Fibroblast of skin of abdomen (primary cell): ENCODE data around the gene LNPEP.
A peak's percentile ranks its signal among the peaks of the same experiment; 100 is the strongest.
"Not testable (repeated sequence)": the region's sequence is repeated elsewhere in the genome, so short reads cannot be mapped to it uniquely, and the experiment has no call there.

ENCODE experiments used
- DNase-seq: peaks from one replicate; pipeline ENCODE4 v3.0.0-alpha.2; 2013

Gene LNPEP

DNA sequence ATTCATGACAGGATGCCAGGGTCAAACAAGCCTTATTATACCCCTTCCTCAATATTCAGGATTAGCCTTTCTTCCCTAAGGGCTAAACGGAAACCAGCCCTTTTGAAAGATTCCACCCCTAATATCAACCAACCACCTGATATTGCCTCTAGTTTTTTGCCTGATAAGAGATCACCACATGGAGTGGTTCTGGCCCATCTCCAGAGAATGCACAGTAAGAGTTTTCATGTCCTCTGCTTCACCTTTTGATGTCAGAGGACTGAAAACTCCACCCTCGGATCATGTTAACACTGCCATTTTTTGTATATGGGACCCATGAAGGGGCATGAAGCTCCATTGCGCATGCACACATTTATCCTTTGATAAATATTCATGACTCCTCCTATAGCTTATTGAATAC lies 5.8 kb upstream of the LNPEP start:
- DNase-seq = no peak

DNA sequence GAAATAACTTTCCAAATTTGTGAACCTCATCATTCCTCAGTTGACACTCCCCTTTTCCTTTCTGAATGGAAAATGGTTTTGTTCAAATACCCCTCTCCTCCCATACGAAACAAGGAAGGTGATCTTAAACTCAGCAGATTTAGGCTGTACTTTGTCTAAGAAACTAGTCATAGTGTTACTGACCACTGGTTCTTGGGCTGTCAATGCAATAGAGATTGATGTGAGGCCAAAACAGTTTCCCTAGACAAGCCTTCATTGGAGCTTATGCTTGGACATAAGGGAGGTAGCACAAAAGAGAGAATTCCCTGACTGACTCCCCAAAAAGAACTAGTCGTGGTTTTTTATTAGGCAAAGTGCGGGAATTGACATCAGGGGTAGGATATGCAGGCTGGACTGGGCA lies 5.3 kb upstream of the LNPEP start:
- DNase-seq = no peak

DNA sequence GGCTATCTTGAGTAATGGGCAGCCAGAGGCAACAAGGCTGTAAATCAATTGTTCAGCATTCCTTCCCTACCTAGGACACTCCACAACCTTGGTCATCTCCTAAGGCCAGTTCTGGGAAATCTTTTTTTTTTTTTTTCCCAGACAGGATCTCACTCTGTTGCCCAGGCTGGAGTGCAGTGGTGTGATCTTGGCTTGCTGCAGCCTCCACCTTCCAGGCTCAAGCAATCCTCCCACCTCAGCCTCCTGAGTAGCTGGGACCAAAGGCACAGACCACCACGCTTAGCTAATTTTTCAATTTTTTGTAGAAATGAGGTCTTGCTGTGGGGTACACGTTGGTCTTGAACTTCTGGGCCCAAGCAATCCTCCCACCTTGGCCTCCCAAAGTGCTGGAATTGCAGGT lies 4.8 kb upstream of the LNPEP start:
- DNase-seq = not testable (repeated sequence)

DNA sequence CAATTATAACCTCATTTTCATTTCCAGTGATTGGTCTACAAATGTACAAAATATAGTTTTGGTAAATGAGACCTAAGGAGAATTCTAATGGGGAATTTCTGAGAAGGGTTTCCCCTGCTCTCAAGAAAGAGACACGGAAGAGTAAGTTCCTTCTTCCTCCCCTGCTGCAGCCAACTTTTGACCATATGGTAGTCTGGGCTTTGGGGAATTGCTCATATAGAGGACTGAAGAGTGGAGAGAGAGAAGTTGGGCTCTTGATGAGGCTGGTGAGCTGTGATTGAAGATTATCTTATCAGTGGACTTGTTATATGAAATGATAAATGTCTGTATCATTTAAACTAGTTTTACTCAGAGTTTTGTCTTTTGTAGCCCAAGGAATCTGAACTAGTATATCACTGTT lies 4.3 kb upstream of the LNPEP start:
- no peak for DNase-seq

DNA sequence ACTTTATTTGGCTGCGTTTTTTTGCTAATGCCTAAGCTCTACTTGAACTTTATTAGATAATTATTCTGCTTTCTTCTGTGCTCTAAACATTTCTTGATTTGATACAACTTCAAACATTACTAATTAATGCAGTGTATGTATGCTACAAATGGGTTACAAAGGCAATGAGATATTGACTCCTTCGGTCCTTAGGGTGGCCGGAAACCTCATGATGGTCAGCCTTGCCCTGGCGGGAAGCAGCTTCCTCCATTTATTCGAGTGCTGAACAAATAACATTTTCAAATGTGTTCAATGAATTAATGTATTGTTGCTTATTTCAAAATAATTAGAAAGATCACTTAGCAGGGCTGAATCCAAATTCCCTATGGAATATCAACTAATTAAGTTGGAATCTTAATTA lies 3.9 kb upstream of the LNPEP start:
- no peak for DNase-seq

DNA sequence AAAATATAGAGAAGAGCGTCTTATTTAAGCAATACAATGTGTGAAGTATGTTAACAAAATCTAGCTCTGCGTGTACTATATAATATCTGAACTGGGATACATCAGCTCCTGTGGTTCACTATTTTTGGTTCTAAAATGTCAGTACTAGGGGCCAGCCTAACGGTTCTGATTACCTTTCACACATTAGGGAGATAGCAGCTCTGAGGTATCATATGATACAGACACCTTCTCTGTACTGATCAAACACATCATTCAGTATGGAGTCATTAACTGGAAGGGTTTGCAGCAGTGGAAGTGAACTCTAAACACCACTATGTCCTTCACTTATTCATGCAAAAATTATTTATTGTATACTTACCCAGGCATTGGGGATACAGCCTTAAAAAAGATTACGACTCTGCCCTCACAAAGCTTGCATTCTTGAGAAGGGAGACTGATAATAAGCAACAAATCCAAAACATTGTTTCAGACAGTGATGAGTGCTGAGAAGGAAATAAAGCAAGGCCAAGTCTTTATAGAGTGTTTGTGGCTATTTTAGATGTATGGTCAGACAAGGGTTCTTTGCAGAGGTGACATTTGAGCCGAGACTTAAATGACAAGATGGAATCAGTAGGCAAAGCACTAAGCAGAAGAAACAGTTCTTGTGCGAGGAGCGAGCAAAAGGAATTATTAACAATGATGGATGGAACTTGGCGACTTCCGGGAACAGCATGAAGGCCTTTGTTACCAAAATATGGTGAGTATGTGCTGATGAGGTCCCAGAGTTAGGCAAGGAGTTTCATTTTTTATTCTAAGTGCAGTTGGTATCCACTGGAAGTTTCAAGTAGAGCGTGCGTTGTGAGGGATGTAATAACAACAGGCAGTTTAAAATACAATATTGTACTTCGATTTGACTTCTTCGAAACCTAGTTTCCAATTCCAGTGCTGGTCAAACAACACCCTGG lies 1.8 kb upstream of the LNPEP start:
- peak; percentile 40 for DNase-seq

DNA sequence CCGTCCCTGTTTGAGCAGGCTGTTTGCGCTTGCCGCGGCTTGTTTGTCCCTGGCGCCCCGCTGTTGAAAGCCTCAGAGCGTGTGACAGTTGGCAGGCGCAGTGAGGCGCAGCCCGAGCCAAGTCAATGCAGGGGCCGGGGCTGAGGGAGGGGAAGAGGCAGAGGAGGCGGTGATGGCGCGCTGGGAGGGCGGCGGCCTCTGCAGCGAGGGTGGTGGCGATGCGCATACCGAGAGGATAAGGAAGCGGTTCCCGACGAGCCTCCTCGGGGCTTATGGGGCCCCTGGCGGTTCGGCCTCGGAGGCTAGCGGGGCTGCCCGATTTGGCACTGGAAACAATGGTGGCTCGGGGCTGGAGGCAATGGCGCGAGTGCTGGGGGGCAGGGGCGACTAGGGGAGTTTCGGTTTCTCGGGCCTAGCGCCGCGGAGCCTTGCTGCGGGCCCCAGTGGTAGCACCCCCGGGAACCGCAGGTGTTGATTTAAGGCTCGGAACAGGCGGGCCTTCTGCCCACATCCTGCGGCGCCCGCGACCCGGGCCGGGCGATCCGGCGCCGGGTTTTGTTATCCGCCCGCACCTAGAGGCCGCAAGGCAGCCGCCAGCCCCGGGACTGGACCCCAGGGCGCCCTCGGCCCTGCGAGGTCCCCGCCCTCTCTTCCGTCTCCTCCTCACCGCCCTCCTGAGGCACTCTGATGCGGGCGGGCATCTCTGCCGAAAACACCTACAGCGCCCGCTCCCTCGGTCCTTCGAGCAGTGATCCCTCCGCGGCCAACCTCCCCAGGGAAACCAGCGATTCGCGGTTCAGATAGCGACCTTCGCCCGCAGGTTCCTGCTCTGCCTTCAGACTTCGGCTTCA lies 947 bp upstream of the LNPEP start:
- peak; percentile 96 for DNase-seq

DNA sequence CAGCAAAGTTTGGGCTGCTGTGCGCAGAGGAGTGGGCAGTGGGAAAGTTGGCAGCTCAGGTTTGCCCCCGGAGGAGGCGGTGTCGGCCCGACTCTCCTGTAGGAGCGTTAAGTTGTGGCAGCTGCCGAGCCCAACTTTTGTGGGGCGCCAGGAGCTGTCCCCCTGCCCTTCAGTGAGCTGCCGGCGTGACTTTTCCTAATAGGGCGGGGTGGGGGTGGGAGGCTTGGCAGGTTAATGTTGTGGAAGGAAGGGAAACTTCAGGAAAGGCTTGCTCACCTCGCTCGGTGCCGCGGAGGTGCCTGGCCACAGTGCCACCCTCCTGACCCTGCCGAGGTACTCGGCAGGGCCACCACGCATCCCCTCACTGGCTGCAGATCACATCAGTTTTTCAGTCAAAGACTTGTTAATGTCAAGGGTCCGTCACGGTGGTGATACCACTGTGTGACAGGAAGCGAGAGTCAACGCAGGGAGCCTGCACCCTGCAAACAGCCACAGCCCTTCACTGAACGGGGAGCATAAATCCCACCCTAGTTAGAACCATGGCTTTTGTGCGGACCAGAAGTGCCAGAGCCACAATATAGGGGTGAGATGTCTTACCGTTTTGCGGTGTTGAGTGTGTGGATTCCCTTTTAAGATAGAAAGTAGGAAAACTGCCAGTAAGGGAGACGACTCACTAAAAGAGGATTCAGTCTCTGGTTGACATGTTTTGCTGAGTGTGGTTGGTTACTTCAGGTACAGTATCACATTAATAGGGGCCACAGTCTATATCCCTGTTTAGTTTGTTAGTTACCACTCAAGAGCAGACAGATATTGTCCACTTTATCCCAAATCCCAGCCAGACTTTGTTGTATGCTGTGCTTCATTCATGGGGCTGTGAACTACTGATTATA lies 796 bp downstream of the LNPEP start:
- DNase-seq = peak; percentile 13

DNA sequence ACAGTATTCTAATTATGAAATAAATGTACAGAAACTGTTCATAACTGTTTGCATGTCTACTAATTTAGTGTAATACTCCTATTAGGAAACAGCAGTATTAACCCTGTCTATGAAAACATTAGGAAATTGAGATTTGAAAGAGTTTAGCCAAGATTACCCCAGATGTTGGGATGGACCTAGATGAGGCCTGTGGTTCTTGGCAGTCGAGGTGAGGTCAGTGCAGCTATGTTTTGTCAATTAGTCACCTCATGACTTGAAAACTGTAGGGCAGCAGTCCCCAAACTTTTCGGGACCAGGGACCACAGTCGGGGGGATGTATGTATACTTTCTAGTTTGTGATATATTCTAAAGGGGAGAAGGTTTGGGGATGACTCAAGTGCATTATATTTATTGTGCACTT lies 4.7 kb downstream of the LNPEP start:
- DNase-seq = no peak

DNA sequence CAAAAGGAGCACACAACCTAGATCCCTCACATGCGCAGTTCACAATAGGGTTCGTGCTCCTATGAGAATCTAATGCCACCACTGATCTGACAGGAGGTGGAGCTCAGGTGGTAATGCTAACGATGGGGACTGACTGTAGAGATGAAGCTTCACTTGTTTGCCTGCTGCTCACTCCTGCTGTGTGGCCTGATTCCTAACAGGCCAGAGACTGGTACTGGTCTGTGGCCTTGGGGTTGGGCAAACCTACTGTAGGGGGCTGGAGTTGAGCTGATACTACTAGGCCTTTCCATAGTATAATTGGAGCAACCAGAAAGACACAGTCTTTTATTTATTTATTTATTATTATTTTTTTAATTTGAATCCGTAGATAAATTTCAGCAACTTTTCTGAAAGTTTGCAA lies 5.3 kb downstream of the LNPEP start:
- no peak for DNase-seq

DNA sequence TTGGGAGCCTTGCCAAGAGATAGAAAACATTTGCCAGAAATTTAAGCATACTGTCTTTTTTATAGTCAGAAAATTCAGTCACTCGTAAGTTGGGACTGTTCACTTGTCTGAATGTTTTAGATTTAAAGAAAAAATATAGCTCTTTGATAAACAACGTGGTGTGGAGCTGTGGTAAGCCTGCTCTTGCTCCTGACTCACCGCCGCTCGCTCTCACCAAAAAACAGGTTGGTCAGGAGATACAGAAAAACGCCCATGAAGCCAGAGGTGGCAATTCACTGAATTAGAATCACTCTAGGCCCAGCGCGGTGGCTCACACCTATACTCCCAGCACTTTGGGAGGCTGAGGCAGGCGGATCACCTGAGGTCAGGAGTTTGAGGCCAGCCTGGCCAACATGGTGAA lies 6.2 kb downstream of the LNPEP start:
- DNase-seq = no peak

DNA sequence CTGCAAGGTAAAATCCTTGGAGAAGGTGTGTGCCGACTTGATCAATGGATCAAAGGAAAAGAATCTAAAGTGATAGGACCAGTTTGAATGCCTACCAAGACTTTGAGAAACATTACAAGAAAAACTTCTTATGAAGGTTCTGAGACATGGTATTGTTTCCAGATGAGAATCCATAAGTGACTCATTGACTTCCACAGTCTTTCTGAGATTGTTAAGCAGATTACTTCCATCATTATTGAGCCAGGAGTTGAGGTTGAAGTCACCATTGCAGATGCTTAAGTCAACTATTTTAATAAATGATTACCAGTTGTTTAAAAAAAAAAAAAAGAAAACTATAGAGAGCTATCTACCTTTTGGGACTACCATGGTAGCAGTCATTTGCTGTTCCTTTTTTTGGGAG lies 7.0 kb downstream of the LNPEP start:
- DNase-seq = peak; percentile 64

DNA sequence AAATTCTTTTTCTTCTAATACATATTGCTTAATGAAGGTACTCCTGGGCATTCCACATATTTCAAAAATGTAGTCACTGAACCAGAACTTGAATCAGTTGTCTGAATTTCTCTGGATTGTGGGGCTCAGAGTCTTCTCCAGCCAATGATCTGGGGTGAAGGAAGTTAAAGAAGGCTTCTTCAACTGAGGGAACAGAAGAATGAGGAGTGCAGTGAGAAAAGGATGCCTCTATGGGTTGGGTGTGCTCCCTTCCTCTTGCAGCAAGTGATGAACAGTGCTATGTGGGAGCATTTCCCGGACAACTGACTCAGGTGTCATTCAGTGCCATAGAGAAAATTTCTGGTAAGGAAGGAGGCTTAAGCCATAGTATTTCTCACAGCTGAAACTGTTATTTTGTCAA lies 7.9 kb downstream of the LNPEP start:
- peak; percentile 19 for DNase-seq

DNA sequence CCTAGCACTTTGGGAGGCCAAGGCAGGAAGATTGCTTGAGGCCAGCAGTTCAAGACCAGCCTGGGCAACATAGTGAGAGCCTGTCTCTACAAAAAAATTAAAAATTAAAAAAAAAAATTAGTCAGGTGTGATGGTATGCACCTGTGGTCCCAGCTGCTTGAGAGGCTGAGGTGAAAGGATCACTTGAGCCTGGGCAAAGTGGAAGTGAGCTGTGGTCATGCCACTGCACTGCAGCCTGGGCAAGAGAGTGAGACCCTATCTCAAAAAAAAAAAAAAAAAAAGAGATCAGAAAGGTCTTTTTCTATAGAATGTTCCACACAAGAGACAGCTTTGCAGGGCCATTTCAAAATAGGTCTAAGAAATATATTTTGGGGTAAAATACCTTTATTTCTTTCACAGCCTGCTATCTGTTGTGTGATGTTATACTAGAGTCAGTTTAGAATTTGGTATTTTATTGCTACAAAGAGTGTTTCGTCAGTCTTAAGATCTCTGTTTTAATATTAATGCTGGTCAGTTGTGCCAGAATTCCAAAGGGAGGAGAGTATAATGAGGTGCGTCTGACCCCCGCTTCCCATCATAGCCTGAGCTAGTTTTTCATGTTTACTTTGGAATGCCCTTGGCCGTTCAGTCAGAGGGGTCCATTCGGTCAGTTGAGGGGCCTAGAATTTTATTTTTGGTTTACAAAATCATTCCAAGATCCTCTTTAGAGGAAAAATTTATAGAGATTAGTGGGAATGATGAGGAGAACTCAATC lies 9.4 kb downstream of the LNPEP start:
- no peak for DNase-seq

DNA sequence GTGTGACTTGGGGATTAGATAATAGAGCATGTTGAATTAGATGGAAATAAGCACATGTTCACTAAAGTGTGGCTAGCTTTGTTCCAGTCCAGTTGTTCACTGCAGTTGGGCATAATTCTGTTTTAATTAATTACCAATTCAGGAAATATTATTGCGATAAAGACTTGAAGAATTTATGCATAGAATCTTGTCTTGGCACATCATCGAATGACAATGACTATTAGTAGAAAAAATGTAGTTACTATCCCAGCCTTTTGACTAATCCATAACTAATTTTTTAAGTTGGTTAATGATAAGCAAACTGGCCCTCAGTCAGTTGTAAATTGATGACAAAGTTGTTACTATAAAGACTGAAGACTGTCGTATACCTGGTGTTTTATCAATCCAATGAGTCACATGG lies 10.5 kb downstream of the LNPEP start:
- DNase-seq = no peak

DNA sequence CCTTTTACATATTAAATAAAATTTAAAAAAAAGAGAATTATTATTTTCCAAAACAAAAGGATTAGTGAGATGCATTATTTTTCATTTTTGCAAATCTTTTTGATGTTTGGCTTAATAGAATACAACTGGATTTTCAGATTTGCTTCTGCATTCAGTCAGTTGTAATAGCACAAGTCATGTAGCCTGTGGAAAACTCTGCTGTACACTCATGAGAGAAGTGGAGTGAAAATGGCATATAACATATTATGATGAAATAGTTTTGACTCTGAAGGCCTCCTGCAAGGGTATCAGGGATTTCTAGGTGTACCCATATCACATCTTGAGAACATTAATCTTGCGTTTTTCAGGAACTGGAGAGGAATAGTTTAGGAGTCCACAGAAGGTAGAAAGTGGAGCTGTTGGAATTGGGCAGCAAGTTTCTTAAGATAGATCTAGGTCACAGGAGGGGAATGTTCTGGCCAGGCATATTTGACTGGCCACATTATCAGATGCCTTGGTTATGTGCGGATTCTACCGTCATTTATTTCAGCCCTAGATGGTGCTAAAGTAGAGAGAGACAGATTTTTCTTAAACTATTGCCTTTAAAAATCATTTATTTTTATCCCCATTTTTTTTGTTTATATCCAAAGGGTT lies 16.4 kb downstream of the LNPEP start:
- DNase-seq = no peak

DNA sequence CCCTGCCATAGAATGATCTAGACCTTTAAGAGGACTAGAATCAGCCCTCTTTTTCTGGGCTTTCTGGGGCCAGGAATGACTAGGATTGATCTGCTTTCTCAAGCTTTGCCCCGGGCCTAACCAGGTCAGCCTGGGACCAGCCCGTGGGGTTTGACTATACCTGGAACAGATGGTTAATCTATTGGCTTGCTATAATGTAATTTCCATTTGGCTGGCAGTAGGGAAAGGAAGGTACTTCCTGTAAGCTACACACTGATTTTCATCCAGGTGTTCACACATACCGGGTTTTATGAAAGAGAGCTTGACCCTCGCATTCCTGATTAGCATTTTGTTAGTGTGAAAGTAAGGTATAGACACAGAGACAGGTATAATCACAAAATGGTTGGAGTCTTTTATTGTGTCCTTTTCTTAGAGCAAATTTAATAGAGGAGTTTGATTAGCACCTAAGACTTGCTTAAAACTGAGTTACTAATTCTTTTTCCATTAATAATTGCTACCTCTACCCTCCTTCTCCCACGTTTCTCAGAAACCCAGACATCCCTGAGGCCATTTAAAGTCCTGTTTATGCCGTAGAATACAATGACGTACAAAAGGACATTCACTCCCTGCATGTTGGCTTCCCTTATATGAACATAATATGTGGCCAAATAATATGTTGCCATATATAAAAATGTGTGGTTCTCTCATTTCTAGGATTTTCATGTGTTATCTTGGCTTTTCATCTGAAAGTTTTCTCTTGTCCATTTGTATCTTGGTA lies 17.3 kb downstream of the LNPEP start:
- DNase-seq = no peak

DNA sequence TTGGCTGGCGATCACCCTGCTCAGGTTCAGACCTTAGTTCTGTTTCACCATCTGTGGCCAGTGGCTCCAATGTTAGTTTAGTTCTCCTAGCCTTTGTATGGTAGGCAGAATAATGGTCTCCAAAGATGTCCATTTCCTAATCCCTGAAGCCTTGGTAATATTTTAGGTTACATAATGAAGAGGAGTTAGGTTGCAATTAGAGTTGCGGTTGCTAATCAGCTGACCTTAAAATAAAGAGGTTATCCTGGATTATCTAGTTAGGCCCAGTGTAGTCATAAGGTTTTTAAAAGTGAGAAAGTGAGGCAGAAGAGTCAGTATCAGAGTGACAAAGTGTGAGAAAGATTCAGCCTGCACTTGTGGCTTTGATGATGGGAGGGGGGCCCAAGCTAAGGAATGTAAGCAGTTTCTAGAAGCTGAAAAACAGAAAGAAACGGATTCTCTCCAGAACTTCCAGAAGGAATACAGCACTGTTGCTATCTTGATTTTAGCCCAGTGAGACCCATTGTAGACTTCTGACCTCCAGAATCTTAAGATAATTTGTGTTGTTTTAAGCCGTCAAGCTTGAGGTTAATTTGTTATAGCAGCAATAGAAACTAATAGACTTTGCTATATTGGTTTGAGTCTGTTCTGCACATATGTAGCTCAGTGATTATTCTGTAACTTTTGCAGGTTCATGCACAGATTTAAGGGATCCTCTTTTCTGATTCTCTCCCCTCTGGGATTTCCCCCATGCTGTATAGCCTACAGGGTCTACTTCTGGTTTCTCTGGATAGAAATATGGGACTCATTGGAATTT lies 21.6 kb downstream of the LNPEP start:
- no peak for DNase-seq

DNA sequence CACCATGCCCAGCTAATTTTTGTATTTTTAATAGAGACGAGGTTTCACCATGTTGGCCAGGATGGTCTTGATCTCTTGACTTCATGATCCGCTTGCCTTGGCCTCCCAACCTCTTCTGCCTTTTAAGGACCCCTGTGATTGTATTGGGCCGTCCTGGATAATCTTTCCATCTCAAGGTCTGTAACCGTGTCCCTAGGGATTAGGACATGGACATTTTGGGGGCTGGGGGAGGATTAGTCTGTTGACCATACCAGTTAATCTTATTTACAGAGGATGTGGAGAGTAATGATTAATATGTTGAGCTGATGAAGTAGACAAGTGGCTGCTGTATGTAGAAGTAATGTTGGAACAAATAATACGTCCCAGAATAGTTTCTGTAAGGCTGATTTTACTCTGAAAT lies 23.1 kb downstream of the LNPEP start:
- no peak for DNase-seq

DNA sequence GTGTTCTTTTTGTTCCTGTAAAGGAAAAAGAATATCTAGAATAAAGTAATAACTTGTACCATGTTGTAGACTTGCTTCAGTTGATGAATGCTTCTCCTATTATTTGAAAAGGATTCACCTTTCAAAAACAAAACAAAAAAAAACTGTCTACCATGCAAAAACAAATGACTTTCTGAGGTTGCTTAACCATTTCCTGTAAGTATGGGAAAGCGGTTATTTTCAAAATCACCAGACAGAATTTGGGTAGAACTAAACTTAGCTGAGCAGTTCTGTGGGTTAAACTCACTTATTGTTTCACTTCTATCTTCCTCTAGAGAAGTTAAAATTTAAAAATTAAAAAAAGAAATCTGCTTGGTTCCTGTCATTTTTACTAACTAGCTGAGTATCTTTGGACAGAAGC lies 25.2 kb downstream of the LNPEP start:
- no peak for DNase-seq
